Measurements from ENCODE around the gene PACSIN1. TPM values are rescaled to one million over a fixed set of nuclear protein-coding genes. Genes with fewer than 3 reads are reported as not detected.

The PACSIN1 gene
- total and polyA plus RNA-seq, 2 of the 4 experiments (the other 2 are of a cell fraction): 0.02 TPM; not detected in 1

- Histone ChIP-seq H3K4ac (ENCODE audit: low read depth, low read length) (no peak overlapping the region), H4K91ac (ENCODE audit: insufficient read depth, low read depth, low read length) (no peak overlapping the region), H2BK15ac (ENCODE audit: low read depth, low read length) (no peak overlapping the region), H3K4me3 (ENCODE audit: insufficient read depth, low read depth, low read length) (no peak overlapping the region), H3K36me3 (ENCODE audit: control insufficient read depth, insufficient read depth, low read length) (no peaks in the 10 kb centered on the region), H3K27me3 (ENCODE audit: control insufficient read depth, insufficient read depth, low read length) (no peaks in the 10 kb centered on the region; the same call in 1 of the 2 replicates), H3K18ac (ENCODE audit: low read depth, low read length) (no peak overlapping the region), H3K79me1 (ENCODE audit: low read depth in 1 of 2, low read length in 2 of 2) (no peaks in the 10 kb centered on the region), H2AK5ac (ENCODE audit: low read depth, low read length) (no peak overlapping the region), H2AK9ac (replicated peaks; ENCODE audit: low read depth, low read length, poor library complexity) (no peak overlapping the region), H3K23ac (ENCODE audit: low read depth, low read length) (no peak overlapping the region), H3K9me3 (ENCODE audit: control insufficient read depth, insufficient read depth, low read length) (no peaks in the 10 kb centered on the region), H3K4me1 (ENCODE audit: control insufficient read depth, insufficient read depth, low read length) (no peaks in the 10 kb centered on the region), H4K8ac (ENCODE audit: low read depth in 2 of 2, low read length in 2 of 2) (no peak overlapping the region), H3K9ac (ENCODE audit: low read depth, low read length) (no peak overlapping the region), H3K14ac (replicated peaks; ENCODE audit: low read depth, low read length) (no peak overlapping the region), H3K56ac (ENCODE audit: extremely low read depth, insufficient read depth, low read length) (no peak overlapping the region), H2BK120ac (ENCODE audit: low read depth, low read length) (no peak overlapping the region), H2AFZ (replicated peaks; ENCODE audit: low read length, poor library complexity) (no peak overlapping the region), H4K20me1 (ENCODE audit: insufficient read depth, low read length) (no peaks in the 10 kb centered on the region), H2BK20ac (ENCODE audit: low read depth, low read length) (no peak overlapping the region), H4K5ac (ENCODE audit: low read depth, low read length) (no peak overlapping the region), H3K9me1 (ENCODE audit: insufficient read depth, low read length) (0 out of 2 replicates have a peak, but pooled peaks cover 4% of the 10 kb centered on the region), H3K27ac (ENCODE audit: insufficient read depth, low read length) (no peak overlapping the region), H3K4me2 (ENCODE audit: low read depth, low read length) (no peak overlapping the region), H2BK5ac (ENCODE audit: low read depth, low read length, poor library complexity, severe bottlenecking) (no peak overlapping the region)
- TF ChIP-seq CHD1 (IDR thresholded peaks at IDR 0.05; ENCODE audit: low read depth, low read length) (no peak), MAFK (IDR thresholded peaks at IDR 0.05; ENCODE audit: low read depth, low read length) (no peak), RFX5 (IDR thresholded peaks at IDR 0.05; ENCODE audit: low read depth, low read length) (no peak), SMC3 (IDR thresholded peaks at IDR 0.05; ENCODE audit: low read depth, low read length) (no peak), RAD21 (IDR thresholded peaks at IDR 0.05; ENCODE audit: low read length) (no peak), RCOR1 (IDR thresholded peaks at IDR 0.05; ENCODE audit: insufficient replicate concordance, low read length) (no peak), POLR2A (IDR thresholded peaks at IDR 0.05; ENCODE audit: low read depth, low read length) (no peak), MAZ (IDR thresholded peaks at IDR 0.05; ENCODE audit: borderline replicate concordance, low read depth, low read length) (no peak), BHLHE40 (IDR thresholded peaks at IDR 0.05; ENCODE audit: low read depth, low read length) (no peak), ELK1 (IDR thresholded peaks at IDR 0.05; ENCODE audit: borderline replicate concordance, low read depth, low read length) (no peak)
- no peak for DNase-seq
- no peak for ATAC-seq (ENCODE audit: low read depth)
- dilution Hi-C loops (cut with HindIII; ENCODE audit: low sequenced_read_pairs, unreplicated experiment) (no loop called here), intact Hi-C loops (cut with micrococcal nuclease) (no loop called here), in situ Hi-C loops (cut with MboI; ENCODE audit: low sequenced_read_pairs) (no loop called here)
- no TSS peak for BruUV-seq (replicated peaks)
- ChIA-PET POLR2A (ENCODE audit: unreplicated experiment) (no interaction called here), CTCF (no interaction called here)
- WGBS, 2 experiments (ENCODE audit: extremely low coverage in 2 of 2, insufficient read length in 1 of 2): 91% methylated on average over 4 of the region's 9 CpGs; no CpG with 5 or more reads in 1 of the 2 experiments
These were observed 105.5 kb downstream of the PACSIN1 start for GRCh38 chr6:34571388-34571787.
